ENCODE results near the gene TBC1D22A.
"Not testable (repeated sequence)": the region's sequence is repeated elsewhere in the genome, so short reads cannot be mapped to it uniquely, and the experiment has no call there.

Gene TBC1D22A

DNA sequence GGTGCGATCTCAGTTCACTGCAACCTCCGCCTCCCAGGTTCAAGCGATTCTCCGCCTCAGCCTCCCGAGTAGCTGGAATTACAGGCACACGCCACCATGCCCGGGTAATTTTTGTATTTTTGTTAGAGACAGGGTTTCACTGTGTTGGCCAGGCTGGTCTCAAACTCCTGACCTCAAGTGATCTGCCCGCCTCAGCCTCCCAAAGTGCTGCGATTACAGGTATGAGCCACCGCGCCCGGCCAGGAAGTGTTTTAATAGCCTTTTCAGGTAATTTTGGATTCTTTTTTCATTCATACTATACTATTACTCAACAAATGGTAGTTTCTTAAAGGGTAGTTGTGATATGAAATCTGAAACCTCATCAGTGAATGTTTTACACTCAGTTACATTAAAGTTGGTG is 216.2 kb downstream of the TBC1D22A start:
- H3K79me1 ChIP-seq (ENCODE audit: low read length); H3K27me3 ChIP-seq (ENCODE audit: insufficient read depth, low read length, poor library complexity); H2BK15ac ChIP-seq (replicated peaks; ENCODE audit: low read depth); H3K27ac ChIP-seq (ENCODE audit: low read depth, low read length); H4K5ac ChIP-seq (ENCODE audit: low read length); H3K4me2 ChIP-seq (ENCODE audit: low read length); H2AK5ac ChIP-seq (ENCODE audit: low read length); H2BK5ac ChIP-seq (ENCODE audit: low read length); H3K9ac ChIP-seq (ENCODE audit: low read length); H3K79me2 ChIP-seq (ENCODE audit: control insufficient read depth, insufficient read depth, low read length); H3K56ac ChIP-seq (ENCODE audit: low read length); DNase-seq; H3K36me3 ChIP-seq (ENCODE audit: control insufficient read depth, insufficient read depth, low read length); H3K23ac ChIP-seq (ENCODE audit: low read length); H3K4ac ChIP-seq (ENCODE audit: low read depth, low read length); H4K8ac ChIP-seq (ENCODE audit: low read depth, low read length); H2BK120ac ChIP-seq (ENCODE audit: low read depth, low read length); H3K4me3 ChIP-seq (ENCODE audit: low read length); H3K4me1 ChIP-seq (ENCODE audit: control insufficient read depth, low read depth, low read length); H3K18ac ChIP-seq (ENCODE audit: low read length): not testable (repeated sequence)
- WGBS (ENCODE audit: extremely low coverage, insufficient coverage, low lambda C conversion rate) = no CpG with 5 or more reads among the region's 12 CpGs

GRCh38 chr22:46979506-46979905 is 217.1 kb downstream of the TBC1D22A start:
- Histone ChIP-seq H3K23ac (ENCODE audit: low read length) (no peak overlapping the region), H2BK15ac (replicated peaks; ENCODE audit: low read depth) (no peak overlapping the region), H3K4me1 (ENCODE audit: control insufficient read depth, low read depth, low read length) (no peaks in the 10 kb centered on the region), H3K4me3 (ENCODE audit: low read length) (no peak overlapping the region), H4K5ac (ENCODE audit: low read length) (no peak overlapping the region), H4K8ac (ENCODE audit: low read depth, low read length) (no peak overlapping the region), H3K18ac (ENCODE audit: low read length) (no peak overlapping the region), H3K36me3 (ENCODE audit: control insufficient read depth, insufficient read depth, low read length) (no peaks in the 10 kb centered on the region), H3K56ac (ENCODE audit: low read length) (no peak overlapping the region), H3K9ac (ENCODE audit: low read length) (no peak overlapping the region), H2AK5ac (ENCODE audit: low read length) (no peak overlapping the region), H3K27ac (ENCODE audit: low read depth, low read length) (no peak overlapping the region), H3K4me2 (ENCODE audit: low read length) (no peak overlapping the region), H3K27me3 (ENCODE audit: insufficient read depth, low read length, poor library complexity) (no peaks in the 10 kb centered on the region), H3K79me2 (ENCODE audit: control insufficient read depth, insufficient read depth, low read length) (no peaks in the 10 kb centered on the region), H3K4ac (ENCODE audit: low read depth, low read length) (no peak overlapping the region), H3K79me1 (ENCODE audit: low read length) (no peaks in the 10 kb centered on the region), H2BK120ac (ENCODE audit: low read depth, low read length) (no peak overlapping the region), H2BK5ac (ENCODE audit: low read length) (no peak overlapping the region)
- DNase-seq = no peak
- no CpG with 5 or more reads among the region's 12 CpGs for WGBS (ENCODE audit: extremely low coverage, insufficient coverage, low lambda C conversion rate)

- H4K5ac ChIP-seq (ENCODE audit: low read length) = no peak overlapping the region
- H3K23ac ChIP-seq (ENCODE audit: low read length) = no peak overlapping the region
- no peak overlapping the region for H3K27ac ChIP-seq (ENCODE audit: low read depth, low read length)
- no peak overlapping the region for H4K8ac ChIP-seq (ENCODE audit: low read depth, low read length)
- H3K36me3 ChIP-seq (ENCODE audit: control insufficient read depth, insufficient read depth, low read length) = no peaks in the 10 kb centered on the region
- WGBS (ENCODE audit: extremely low coverage, insufficient coverage, low lambda C conversion rate) = no CpG with 5 or more reads among the region's 3 CpGs
- H3K56ac ChIP-seq (ENCODE audit: low read length) = no peak overlapping the region
- no peaks in the 10 kb centered on the region for H3K4me1 ChIP-seq (ENCODE audit: control insufficient read depth, low read depth, low read length)
- no peak overlapping the region for H2AK5ac ChIP-seq (ENCODE audit: low read length)
- no peak overlapping the region for H3K4ac ChIP-seq (ENCODE audit: low read depth, low read length)
- H3K4me3 ChIP-seq (ENCODE audit: low read length) = no peak overlapping the region
- no peak overlapping the region for H3K18ac ChIP-seq (ENCODE audit: low read length)
- no peaks in the 10 kb centered on the region for H3K27me3 ChIP-seq (ENCODE audit: insufficient read depth, low read length, poor library complexity)
- H3K79me1 ChIP-seq (ENCODE audit: low read length) = no peaks in the 10 kb centered on the region
- H3K9ac ChIP-seq (ENCODE audit: low read length) = no peak overlapping the region
- no peak overlapping the region for H2BK5ac ChIP-seq (ENCODE audit: low read length)
- no peak overlapping the region for H2BK15ac ChIP-seq (replicated peaks; ENCODE audit: low read depth)
- H2BK120ac ChIP-seq (ENCODE audit: low read depth, low read length) = no peak overlapping the region
- H3K79me2 ChIP-seq (ENCODE audit: control insufficient read depth, insufficient read depth, low read length) = no peaks in the 10 kb centered on the region
- no peak for DNase-seq
- no peak overlapping the region for H3K4me2 ChIP-seq (ENCODE audit: low read length)
Observed at GRCh38 chr22:46980392-46980791, 217.9 kb downstream of the TBC1D22A start.

DNA sequence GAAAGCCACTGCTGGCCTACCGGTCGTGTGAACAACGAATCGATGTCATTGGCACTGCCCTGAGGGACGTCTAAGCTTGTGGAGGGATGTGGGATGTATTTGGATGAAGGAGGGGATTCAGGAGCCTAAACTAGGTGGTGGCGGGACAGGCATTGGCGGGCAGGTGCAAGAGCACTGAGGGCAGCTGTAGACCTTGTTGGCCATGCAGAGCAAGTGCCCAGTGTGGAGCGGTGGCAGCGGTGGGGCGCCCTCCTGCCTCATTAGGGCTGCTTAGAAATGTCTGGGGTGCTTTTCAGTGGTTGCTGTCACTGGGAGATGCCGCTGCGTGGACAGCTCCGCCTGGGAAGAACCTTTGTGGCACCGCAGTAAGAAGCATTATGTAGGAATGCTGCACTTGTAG is 220.2 kb downstream of the TBC1D22A start:
- Histone ChIP-seq H3K4ac (ENCODE audit: low read depth, low read length) (no peak overlapping the region), H4K5ac (ENCODE audit: low read length) (no peak overlapping the region), H3K79me1 (ENCODE audit: low read length) (no peaks in the 10 kb centered on the region), H2BK15ac (replicated peaks; ENCODE audit: low read depth) (no peak overlapping the region), H3K27ac (ENCODE audit: low read depth, low read length) (no peak overlapping the region), H3K18ac (ENCODE audit: low read length) (no peak overlapping the region), H3K36me3 (ENCODE audit: control insufficient read depth, insufficient read depth, low read length) (no peaks in the 10 kb centered on the region), H3K4me1 (ENCODE audit: control insufficient read depth, low read depth, low read length) (no peaks in the 10 kb centered on the region), H3K4me2 (ENCODE audit: low read length) (no peak overlapping the region), H4K8ac (ENCODE audit: low read depth, low read length) (no peak overlapping the region), H2BK120ac (ENCODE audit: low read depth, low read length) (no peak overlapping the region), H3K56ac (ENCODE audit: low read length) (no peak overlapping the region), H3K4me3 (ENCODE audit: low read length) (no peak overlapping the region), H2AK5ac (ENCODE audit: low read length) (no peak overlapping the region), H3K23ac (ENCODE audit: low read length) (no peak overlapping the region), H2BK5ac (ENCODE audit: low read length) (no peak overlapping the region), H3K27me3 (ENCODE audit: insufficient read depth, low read length, poor library complexity) (no peaks in the 10 kb centered on the region), H3K79me2 (ENCODE audit: control insufficient read depth, insufficient read depth, low read length) (no peaks in the 10 kb centered on the region), H3K9ac (ENCODE audit: low read length) (no peak overlapping the region)
- no peak for DNase-seq
- WGBS (ENCODE audit: extremely low coverage, insufficient coverage, low lambda C conversion rate) = no CpG with 5 or more reads among the region's 14 CpGs

- H3K27me3 ChIP-seq (ENCODE audit: insufficient read depth, low read length, poor library complexity) = no peaks in the 10 kb centered on the region
- WGBS (ENCODE audit: extremely low coverage, insufficient coverage, low lambda C conversion rate) = no CpG with 5 or more reads among the region's 4 CpGs
- H3K4me2 ChIP-seq (ENCODE audit: low read length) = no peak overlapping the region
- H2BK120ac ChIP-seq (ENCODE audit: low read depth, low read length) = no peak overlapping the region
- no peaks in the 10 kb centered on the region for H3K79me2 ChIP-seq (ENCODE audit: control insufficient read depth, insufficient read depth, low read length)
- no peaks in the 10 kb centered on the region for H3K4me1 ChIP-seq (ENCODE audit: control insufficient read depth, low read depth, low read length)
- H3K4me3 ChIP-seq (ENCODE audit: low read length) = no peak overlapping the region
- no peak overlapping the region for H2BK5ac ChIP-seq (ENCODE audit: low read length)
- H3K9ac ChIP-seq (ENCODE audit: low read length) = no peak overlapping the region
- no peak overlapping the region for H3K56ac ChIP-seq (ENCODE audit: low read length)
- no peak overlapping the region for H2AK5ac ChIP-seq (ENCODE audit: low read length)
- H3K23ac ChIP-seq (ENCODE audit: low read length) = no peak overlapping the region
- H3K36me3 ChIP-seq (ENCODE audit: control insufficient read depth, insufficient read depth, low read length) = no peaks in the 10 kb centered on the region
- H3K79me1 ChIP-seq (ENCODE audit: low read length) = no peaks in the 10 kb centered on the region
- no peak overlapping the region for H4K8ac ChIP-seq (ENCODE audit: low read depth, low read length)
- H3K4ac ChIP-seq (ENCODE audit: low read depth, low read length) = no peak overlapping the region
- no peak overlapping the region for H2BK15ac ChIP-seq (replicated peaks; ENCODE audit: low read depth)
- no peak overlapping the region for H3K18ac ChIP-seq (ENCODE audit: low read length)
- no peak for DNase-seq
- no peak overlapping the region for H4K5ac ChIP-seq (ENCODE audit: low read length)
- no peak overlapping the region for H3K27ac ChIP-seq (ENCODE audit: low read depth, low read length)
Observed at GRCh38 chr22:46983046-46983445, 220.6 kb downstream of the TBC1D22A start.

GRCh38 chr22:46984751-46985506 is 222.5 kb downstream of the TBC1D22A start:
- no peak overlapping the region for H2AK5ac ChIP-seq (ENCODE audit: low read length)
- no CpG with 5 or more reads among the region's 16 CpGs for WGBS (ENCODE audit: extremely low coverage, insufficient coverage, low lambda C conversion rate)
- H3K27ac ChIP-seq (ENCODE audit: low read depth, low read length) = no peak overlapping the region
- H2BK15ac ChIP-seq (replicated peaks; ENCODE audit: low read depth) = no peak overlapping the region
- H3K4me3 ChIP-seq (ENCODE audit: low read length) = no peak overlapping the region
- no peak overlapping the region for H2BK5ac ChIP-seq (ENCODE audit: low read length)
- H3K27me3 ChIP-seq (ENCODE audit: insufficient read depth, low read length, poor library complexity) = no peaks in the 10 kb centered on the region
- no peaks in the 10 kb centered on the region for H3K4me1 ChIP-seq (ENCODE audit: control insufficient read depth, low read depth, low read length)
- H3K56ac ChIP-seq (ENCODE audit: low read length) = no peak overlapping the region
- no peaks in the 10 kb centered on the region for H3K79me2 ChIP-seq (ENCODE audit: control insufficient read depth, insufficient read depth, low read length)
- H3K36me3 ChIP-seq (ENCODE audit: control insufficient read depth, insufficient read depth, low read length) = no peaks in the 10 kb centered on the region
- H3K4ac ChIP-seq (ENCODE audit: low read depth, low read length) = no peak overlapping the region
- no peak overlapping the region for H3K9ac ChIP-seq (ENCODE audit: low read length)
- no peak for DNase-seq
- H2BK120ac ChIP-seq (ENCODE audit: low read depth, low read length) = no peak overlapping the region
- H4K5ac ChIP-seq (ENCODE audit: low read length) = no peak overlapping the region
- no peaks in the 10 kb centered on the region for H3K79me1 ChIP-seq (ENCODE audit: low read length)
- no peak overlapping the region for H3K4me2 ChIP-seq (ENCODE audit: low read length)
- no peak overlapping the region for H3K23ac ChIP-seq (ENCODE audit: low read length)
- no peak overlapping the region for H4K8ac ChIP-seq (ENCODE audit: low read depth, low read length)
- H3K18ac ChIP-seq (ENCODE audit: low read length) = no peak overlapping the region

Data from mesendoderm (in vitro differentiated cells).